BJ (cell line): Measurements from ENCODE around the gene VTN. TPM values are rescaled to one million over a fixed set of nuclear protein-coding genes. Genes with fewer than 3 reads are reported as not detected.

Source experiments
- CTCF ChIA-PET: fragments of 350-600 bp; formaldehyde crosslinking; extraction: SDS; loops from one replicate; lab custom pipeline; 2021; ENCODE audit warnings: antibody characterized with exemption, inconsistent platforms; lab: Yijun Ruan, JAX
- POLR2A ChIA-PET: fragments of 300-600 bp; sonication (Branson Sonifier 250); formaldehyde crosslinking; extraction: SDS; loops from one replicate; lab custom pipeline; 2021; ENCODE audit warnings: antibody characterized with exemption; lab: Charles Lee
- DNase-seq: peaks from one replicate; pipeline ENCODE4 v3.0.0-alpha.2; 2011; ENCODE audit warnings: low read depth
- H3K27me3 ChIP-seq: 2 replicates; pipeline ENCODE4 v1.6.0; 2011; ENCODE audit warnings: low read length; ENCODE audit not compliant: control insufficient read depth, insufficient read depth
- H3K36me3 ChIP-seq: 2 replicates; pipeline ENCODE4 v1.5.1; 2011; ENCODE audit warnings: low read length; ENCODE audit not compliant: control insufficient read depth, insufficient read depth
- H3K4me3 ChIP-seq: 2 replicates; pipeline ENCODE4 v1.5.1; 2011; ENCODE audit warnings: low read depth, mild to moderate bottlenecking, control low read depth, low read length
- CTCF ChIP-seq: IDR thresholded peaks from 2 replicates; pipeline ENCODE4 v1.5.1; 2011; ENCODE audit warnings: low read depth, mild to moderate bottlenecking, control low read depth, inconsistent platforms, low read length, moderate library complexity; ENCODE audit not compliant: insufficient read depth
- polyA plus RNA-seq: library from polyadenylated mRNA; depleted of rRNA; stranded (reverse); fragments of >200 nt; gene quantifications from 2 replicates; pipeline ENCODE4 v1.2.3, GENCODE V29; 2011

VTN gene
- polyA plus RNA-seq, 1 experiment, result 4.2 TPM

- H3K36me3 ChIP-seq, result peaks cover 10% of the 10 kb centered on the region
- H3K4me3 ChIP-seq, result no peak overlapping the region
- DNase-seq, result no peak
- ChIA-PET CTCF (interaction anchor here (0.9 kb wide), 1 partner anchor 26 kb away, joined by 3 read pairs; no protein-coding TSS in a partner anchor), POLR2A (no interaction called here)
- no peak for TF ChIP-seq CTCF
- H3K27me3 ChIP-seq, result no peaks in the 10 kb centered on the region
Measured at GRCh38 chr17:28390984-28391383, 20.9 kb upstream of the VTN start.

DNA sequence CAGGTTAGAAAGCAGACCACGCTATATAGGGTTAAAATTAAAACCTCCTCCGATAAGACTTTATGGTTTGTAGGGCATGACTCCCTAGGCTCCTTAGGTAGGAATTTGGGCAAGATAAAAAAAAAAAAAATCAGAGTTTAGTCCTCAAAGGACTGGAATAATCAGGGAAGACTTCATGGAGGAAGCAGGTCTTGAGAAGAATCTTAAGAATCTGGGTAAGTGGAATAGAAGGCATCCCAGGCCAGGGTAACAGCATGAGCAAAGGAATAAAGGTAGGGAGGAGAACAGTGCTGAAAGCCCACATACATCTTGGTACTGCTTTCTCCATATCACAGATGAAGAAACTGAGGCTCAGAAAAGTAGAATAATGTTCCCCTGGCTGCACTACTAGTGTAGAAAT, 20.5 kb upstream of the VTN start:
- no peaks in the 10 kb centered on the region for H3K27me3 ChIP-seq
- H3K36me3 ChIP-seq, result peaks cover 10% of the 10 kb centered on the region
- CTCF ChIA-PET, result interaction anchor here (0.9 kb wide), 1 partner anchor 26 kb away, joined by 3 read pairs; no protein-coding TSS in a partner anchor
- DNase-seq, result no peak
- no peak overlapping the region for H3K4me3 ChIP-seq
- TF ChIP-seq CTCF, result no peak
- POLR2A ChIA-PET, result no interaction called here

DNA sequence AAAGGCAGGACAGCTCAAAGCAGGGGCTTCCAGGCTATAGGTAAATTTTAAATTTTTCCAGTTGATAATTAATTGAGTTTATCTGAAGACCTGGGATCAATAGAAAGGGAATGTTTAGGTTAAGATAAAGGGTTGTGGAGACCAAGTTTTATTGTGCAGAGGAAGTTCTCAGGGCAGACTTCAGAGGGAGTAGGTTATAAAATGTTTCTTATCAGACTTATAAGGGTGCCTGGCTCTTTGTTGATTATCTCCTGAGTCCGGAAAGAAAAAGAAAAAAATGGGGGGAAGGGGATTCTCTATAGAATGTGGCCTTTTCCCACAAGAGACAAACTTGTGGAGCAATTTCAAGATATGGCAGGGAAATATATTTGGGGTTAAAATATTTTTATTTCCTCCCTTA, 20.0 kb upstream of the VTN start:
- H3K4me3 ChIP-seq, result no peak overlapping the region
- H3K27me3 ChIP-seq, result no peaks in the 10 kb centered on the region
- CTCF ChIA-PET, result no interaction called here
- TF ChIP-seq CTCF, result no peak
- POLR2A ChIA-PET, result no interaction called here
- DNase-seq, result no peak
- H3K36me3 ChIP-seq, result peaks cover 10% of the 10 kb centered on the region

DNA sequence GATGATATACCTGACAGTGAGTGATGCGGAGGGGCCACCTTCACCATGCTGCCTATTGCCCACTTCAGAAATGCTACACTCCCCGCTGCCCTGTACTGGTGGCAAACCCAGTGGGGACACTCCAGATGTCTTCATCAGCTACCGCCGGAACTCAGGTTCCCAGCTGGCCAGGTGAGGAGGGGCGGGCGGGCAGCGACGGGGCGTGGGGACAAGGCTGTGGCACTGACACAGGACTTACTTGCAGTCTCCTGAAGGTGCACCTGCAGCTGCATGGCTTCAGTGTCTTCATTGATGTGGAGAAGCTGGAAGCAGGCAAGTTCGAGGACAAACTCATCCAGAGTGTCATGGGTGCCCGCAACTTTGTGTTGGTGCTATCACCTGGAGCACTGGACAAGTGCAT, 18.0 kb upstream of the VTN start:
- CTCF ChIA-PET, result no interaction called here
- Histone ChIP-seq H3K27me3 (no peaks in the 10 kb centered on the region), H3K36me3 (peaks cover 14% of the 10 kb centered on the region), H3K4me3 (no peak overlapping the region)
- no peak for TF ChIP-seq CTCF
- POLR2A ChIA-PET, result no interaction called here
- no peak for DNase-seq

GRCh38 chr17:28386391-28386790, 16.3 kb upstream of the VTN start:
- H3K4me3 ChIP-seq, result no peak overlapping the region
- POLR2A ChIA-PET, result no interaction called here
- no peaks in the 10 kb centered on the region for H3K27me3 ChIP-seq
- peaks cover 14% of the 10 kb centered on the region for H3K36me3 ChIP-seq
- no peak for TF ChIP-seq CTCF
- CTCF ChIA-PET, result no interaction called here
- no peak for DNase-seq
